Esophagus squamous epithelium (tissue), 4 donors: ENCODE data around the gene SKI.

Experiments
- POLR2A ChIP-seq, 4 donors: fragments of 450-650 bp; IDR thresholded peaks; one replicate each; pipeline ENCODE4 v1.6.1; 2017; ENCODE audit warnings: antibody characterized with exemption in 4 of 4, mild to moderate bottlenecking in 4 of 4, moderate library complexity in 3 of 4
- TF ChIP-seq, protein P1 (sequence below), 6 experiments: fragments of 450-650 bp in 4 of 6; fragments of 200-600 bp in 2 of 6; sonication (generic) in 2 of 6; IDR thresholded peaks; one replicate each; pipeline ENCODE4 v1.5.1; 2016 to 2019; ENCODE audit warnings: antibody characterized with exemption in 6 of 6, mild to moderate bottlenecking in 4 of 6, moderate library complexity in 4 of 6

DNA sequence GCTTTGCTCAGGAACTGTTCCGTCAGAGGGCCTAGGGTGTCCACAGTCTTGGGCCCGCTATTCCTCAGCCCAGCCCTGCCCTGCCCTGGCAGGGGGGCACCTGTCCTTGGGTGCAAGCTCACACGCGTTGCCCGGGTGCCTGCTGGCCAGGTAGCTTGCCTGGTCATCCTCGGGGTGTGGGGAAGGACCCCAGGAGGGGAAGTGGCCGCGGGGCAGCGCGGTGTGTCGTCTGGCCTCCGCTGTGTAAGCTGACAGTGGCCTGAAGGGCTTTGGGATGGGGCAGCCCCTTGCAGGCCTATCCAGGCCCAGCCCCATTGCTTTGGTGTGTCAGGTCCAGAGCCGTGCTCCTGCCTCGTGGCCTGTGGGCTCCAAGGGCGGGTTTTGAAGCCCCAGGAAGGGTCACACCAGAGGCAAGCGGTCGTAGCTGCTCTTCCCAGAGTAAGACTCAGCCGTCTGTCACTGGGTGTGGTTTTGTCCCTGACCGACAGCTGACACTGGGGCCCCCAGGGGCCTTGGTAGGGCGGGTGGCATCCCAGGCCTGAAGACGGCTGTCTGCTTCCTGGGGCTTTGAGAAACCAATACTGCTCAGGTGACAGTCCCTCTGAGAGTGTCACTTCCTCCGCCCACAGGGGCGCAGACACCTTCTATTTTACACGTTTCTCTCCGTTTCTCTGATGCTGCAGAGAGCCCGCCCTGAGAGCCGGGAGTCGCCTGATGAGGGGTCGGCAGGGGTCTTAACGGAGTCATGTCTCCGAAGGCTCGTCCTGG is 72.1 kb downstream of the SKI start:
- TF ChIP-seq, protein P1, sequence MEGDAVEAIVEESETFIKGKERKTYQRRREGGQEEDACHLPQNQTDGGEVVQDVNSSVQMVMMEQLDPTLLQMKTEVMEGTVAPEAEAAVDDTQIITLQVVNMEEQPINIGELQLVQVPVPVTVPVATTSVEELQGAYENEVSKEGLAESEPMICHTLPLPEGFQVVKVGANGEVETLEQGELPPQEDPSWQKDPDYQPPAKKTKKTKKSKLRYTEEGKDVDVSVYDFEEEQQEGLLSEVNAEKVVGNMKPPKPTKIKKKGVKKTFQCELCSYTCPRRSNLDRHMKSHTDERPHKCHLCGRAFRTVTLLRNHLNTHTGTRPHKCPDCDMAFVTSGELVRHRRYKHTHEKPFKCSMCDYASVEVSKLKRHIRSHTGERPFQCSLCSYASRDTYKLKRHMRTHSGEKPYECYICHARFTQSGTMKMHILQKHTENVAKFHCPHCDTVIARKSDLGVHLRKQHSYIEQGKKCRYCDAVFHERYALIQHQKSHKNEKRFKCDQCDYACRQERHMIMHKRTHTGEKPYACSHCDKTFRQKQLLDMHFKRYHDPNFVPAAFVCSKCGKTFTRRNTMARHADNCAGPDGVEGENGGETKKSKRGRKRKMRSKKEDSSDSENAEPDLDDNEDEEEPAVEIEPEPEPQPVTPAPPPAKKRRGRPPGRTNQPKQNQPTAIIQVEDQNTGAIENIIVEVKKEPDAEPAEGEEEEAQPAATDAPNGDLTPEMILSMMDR (IDR thresholded peaks at IDR 0.05): no peak
- TF ChIP-seq POLR2A (IDR thresholded peaks at IDR 0.05): no peak
